GM18520 (cell line): ENCODE results near the gene PLIN3.
A peak's percentile ranks its signal among the peaks of the same experiment; 100 is the strongest.
"Not testable (repeated sequence)": the region's sequence is repeated elsewhere in the genome, so short reads cannot be mapped to it uniquely, and the experiment has no call there.

Experiments used
- ATAC-seq: cut with Tn5 transposase; IDR thresholded peaks from one replicate; pipeline ENCODE4 v1.9.1; 2021; ENCODE audit not compliant: unreplicated experiment

The PLIN3 gene

GRCh38 chr19:4814625-4815425 is 52.6 kb downstream of the PLIN3 start:
- ATAC-seq = no peak

GRCh38 chr19:4811328-4812131 is 55.9 kb downstream of the PLIN3 start:
- no peak for ATAC-seq

DNA sequence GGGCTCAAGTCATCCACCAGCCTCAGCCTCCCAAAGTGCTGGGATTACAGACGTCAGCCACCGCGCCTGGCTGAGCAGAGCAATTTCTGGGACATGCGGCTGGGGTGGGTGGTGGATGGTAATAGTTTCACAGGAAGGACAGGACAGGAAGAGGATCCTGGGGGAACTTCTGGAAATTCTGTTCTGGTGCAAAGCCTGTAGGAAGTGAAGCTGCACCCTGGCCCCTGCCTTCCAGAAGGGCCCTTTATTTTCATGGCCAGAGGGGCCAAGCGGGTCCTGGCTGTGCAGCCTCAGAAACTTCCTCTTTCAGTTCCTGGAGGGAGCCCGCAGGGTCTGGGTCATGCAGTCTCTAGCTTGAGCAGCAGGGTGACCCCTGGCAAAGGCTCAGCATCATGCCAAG is 60.3 kb downstream of the PLIN3 start:
- ATAC-seq = no peak

DNA sequence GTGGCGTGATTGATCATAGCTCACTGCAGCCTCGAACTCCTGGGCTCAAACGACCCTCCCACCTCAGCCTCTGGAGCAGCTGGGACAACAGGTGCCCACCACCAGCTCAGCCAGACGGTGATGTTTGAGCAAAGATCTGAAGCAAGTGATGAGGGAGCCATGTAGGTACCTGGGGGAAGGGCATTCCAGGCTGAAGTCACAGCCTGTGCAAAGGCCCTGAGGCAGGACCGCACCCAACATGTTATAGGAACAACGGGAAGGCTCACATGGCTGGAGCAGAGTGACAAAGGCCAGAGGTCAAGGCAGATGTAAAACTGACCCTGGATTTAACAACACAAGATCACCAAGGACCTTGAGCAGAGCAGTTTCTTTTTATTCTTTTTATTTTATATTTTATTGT is 61.1 kb downstream of the PLIN3 start:
- ATAC-seq = no peak

GRCh38 chr19:4805140-4805539 is 62.3 kb downstream of the PLIN3 start:
- ATAC-seq = not testable (repeated sequence)

DNA sequence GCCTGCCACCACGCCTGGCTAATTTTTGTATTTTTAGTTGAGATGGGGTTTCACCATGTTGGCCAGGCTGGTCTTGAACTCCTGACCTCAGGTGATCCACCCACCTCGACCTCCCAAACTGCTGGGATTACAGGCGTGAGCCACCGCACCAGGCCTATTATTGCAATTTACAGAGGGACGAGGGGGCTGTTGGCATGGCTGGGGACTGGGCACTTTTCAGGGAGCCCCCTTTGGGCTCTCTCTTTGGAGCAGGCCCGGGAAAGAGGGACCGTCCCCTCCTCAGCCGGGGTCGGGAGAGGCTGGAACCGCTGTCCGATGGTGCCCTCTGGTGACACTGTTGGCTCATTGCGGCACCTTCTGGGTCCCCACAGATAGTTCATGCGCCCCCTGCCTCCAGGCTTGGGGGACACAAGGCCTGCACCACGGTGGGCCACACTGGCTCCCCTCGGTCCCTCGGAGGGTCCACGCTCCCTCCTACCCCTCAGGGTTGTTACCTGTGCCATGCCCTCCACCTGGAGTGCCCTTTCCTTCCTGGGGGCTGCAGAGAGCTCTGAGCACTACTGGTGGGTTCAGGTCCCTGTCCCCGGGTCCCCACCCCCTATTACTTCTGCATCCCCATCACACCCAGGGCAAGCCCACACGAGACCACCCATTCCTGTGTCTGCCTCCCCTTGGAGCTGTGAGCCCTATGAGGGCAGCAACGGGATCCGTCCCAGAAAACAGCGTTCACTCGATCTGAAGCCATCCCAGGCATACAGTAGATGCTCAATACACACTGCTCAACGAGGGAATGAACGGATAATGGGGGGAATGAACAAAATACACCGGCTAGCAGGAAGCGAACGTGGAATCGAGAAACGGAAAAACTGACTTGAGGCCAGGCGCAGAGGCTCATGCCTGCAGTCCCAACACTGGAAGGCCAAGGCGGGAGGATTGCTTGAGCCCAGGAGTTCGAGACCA is 63.5 kb downstream of the PLIN3 start:
- no peak for ATAC-seq

- no peak for ATAC-seq
Observed at GRCh38 chr19:4802711-4803110, 64.8 kb downstream of the PLIN3 start.

GRCh38 chr19:4801085-4801619 is 66.3 kb downstream of the PLIN3 start:
- no peak for ATAC-seq

GRCh38 chr19:4800591-4801081 is 66.8 kb downstream of the PLIN3 start:
- no peak for ATAC-seq

- ATAC-seq = no peak
Observed at GRCh38 chr19:4795400-4795799, 72.1 kb downstream of the PLIN3 start.

GRCh38 chr19:4794971-4795370 is 72.5 kb downstream of the PLIN3 start:
- ATAC-seq = no peak

DNA sequence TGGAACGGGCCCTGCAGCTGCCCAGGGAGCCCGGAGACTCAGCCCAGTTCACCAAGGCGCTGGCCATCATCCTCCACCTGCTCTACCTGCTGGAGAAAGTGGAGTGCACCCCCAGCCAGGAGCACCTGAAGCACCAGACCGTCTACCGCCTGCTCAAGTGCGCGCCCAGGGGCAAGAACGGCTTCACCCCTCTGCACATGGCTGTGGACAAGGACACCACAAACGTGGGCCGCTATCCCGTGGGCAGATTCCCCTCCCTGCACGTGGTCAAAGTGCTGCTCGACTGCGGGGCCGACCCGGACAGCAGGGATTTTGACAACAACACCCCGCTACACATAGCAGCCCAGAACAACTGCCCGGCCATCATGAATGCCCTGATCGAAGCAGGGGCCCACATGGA is 74.2 kb downstream of the PLIN3 start:
- not testable (repeated sequence) for ATAC-seq

DNA sequence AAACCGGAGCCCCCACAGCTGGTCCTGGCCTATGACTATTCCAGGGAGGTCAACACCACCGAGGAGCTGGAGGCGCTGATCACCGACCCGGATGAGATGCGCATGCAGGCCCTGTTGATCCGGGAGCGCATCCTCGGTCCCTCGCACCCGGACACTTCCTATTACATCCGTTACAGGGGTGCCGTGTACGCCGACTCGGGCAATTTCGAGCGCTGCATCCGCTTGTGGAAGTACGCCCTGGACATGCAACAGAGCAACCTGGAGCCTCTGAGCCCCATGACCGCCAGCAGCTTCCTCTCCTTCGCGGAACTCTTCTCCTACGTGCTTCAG is 74.6 kb downstream of the PLIN3 start:
- not testable (repeated sequence) for ATAC-seq

- ATAC-seq = not testable (repeated sequence)
Observed at GRCh38 chr19:4792019-4792865, 75.2 kb downstream of the PLIN3 start.

GRCh38 chr19:4791183-4792018 is 76.1 kb downstream of the PLIN3 start, which contains the start of gene FEM1A:
Gene FEM1A (plus strand): TSS chr19:4791734. CDS start chr19:4791855, 121 bp downstream.
- ATAC-seq = peak; percentile 88
